HPDE6-E6E7 (cell line): ENCODE measurements around the gene HMGB2.
A peak's percentile ranks its signal among the peaks of the same experiment; 100 is the strongest.

ENCODE experiments used
- DNase-seq: peaks from one replicate; pipeline ENCODE4 v3.0.0; 2011; ENCODE audit warnings: missing footprints; ENCODE audit errors: extremely low spot score

HMGB2 gene

DNA sequence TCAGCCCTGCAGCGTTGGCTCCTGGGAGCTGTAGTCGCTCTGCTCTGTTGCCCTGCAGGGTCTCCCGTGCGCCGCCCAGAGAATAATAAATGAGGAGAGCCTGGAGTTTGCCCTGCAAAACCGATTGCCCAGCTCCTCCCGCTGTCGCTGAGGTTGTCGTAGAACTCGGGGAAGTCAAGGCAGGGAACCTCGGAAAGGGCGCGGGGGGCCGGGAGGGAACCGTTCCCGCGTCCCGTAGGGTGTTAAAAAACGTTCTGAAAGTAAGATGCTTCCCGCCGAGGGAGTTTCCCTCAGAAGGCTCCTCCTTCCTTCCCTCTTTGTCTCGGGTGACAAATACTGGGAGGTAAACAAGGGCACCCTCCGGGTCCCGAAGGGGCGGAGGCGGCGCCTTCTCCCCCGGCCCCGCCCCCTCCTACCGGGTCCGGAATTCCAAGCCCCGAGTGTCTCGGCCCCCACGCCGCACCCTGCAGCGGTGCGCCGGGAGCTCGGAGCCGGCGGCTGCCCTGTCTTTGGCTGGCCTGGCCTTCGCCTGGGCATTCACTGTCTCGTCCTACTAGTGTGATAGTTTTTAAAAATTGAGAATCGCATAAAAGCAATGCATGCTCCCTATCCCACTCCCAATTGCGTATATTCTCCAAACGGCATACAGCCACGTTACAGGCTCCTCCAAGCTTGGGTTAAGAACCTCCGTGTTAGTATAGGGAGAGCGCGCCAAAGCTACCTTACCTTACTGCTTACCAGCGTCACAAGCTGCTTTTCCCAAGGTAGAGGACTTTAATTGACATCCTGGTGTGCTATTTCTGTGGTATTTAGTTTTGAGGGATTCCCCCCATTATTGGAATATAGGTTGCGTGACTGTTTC lies 964 bp upstream of the HMGB2 start:
- peak; percentile 82 for DNase-seq

- no peak for DNase-seq
Measured at GRCh38 chr4:173333658-173334084, 487 bp downstream of the HMGB2 start.

- DNase-seq: peak; percentile 10
Measured at GRCh38 chr4:173332963-173333657, 1.0 kb downstream of the HMGB2 start.

DNA sequence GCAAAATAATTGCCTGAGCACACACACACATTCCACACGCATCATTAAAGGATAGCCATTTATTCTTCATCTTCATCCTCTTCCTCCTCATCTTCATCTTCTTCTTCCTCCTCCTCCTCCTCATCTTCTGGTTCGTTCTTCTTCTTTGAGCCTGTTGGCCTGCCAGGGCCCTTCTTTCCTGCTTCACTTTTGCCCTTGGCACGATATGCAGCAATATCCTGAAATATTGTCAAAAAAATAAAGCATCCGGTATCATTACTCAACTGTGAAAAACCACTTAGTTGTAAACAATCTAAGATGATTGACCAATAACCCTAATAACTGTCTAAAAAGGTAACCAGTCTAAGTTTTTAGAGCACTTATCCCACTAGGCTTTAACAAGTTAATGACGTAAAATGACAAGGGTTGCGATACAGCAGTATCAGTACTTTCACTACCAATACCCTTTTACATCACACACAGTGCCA lies 2.1 kb downstream of the HMGB2 start:
- no peak for DNase-seq

- DNase-seq: no peak
Measured at GRCh38 chr4:173330590-173330989, 3.6 kb downstream of the HMGB2 start.

DNA sequence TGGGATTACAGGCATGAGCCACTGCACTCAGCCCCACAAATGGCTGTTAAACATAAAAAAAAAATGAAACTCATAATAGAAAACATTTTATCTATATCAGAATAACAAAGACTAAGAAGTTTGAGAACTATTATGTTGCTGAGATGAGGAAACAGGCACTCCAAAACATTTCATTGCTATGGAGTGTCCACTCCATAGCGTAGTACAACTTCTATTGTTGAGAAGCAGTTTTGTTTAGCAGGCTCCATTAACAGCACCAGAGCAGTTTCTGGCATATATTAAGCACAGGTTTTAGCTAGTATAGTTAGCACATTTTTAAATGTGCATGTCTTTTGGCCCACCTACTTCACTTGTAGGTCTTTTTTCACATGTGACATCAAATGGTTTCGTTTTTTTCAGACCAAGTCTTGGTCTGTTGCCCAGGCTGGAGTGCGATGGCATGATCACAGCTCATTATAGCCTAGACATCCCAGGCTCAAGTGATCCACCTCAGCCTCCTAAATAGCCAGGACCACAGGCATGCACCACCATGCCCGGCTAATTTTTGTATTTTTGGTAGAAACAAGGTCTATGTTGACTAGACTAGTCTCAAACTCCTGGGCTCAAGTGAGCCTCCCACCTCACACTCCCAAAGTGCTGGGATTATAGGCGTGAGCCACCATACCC lies 5.8 kb downstream of the HMGB2 start:
- DNase-seq: no peak

GRCh38 chr4:173325007-173325736 lies 9.0 kb downstream of the HMGB2 start:
- no peak for DNase-seq

DNA sequence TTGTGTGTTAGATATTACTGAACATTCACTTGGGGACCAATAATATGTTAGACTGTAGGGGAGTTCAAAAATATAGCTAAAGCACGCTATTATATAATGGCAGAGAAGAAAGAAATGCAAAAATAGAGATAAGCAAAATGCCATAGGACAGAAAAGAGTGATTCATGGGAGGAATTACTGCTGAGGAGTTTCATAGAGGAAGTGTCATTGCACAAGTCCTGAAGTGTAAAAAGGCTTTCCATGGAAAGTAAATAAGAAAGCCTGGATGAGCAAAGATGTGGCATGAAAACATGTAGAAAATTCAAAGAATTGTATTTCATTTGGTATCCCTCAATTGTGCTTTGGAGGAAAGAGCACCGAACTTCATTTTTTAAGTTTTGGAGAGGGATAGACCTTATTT lies 14.5 kb downstream of the HMGB2 start:
- DNase-seq: no peak

DNA sequence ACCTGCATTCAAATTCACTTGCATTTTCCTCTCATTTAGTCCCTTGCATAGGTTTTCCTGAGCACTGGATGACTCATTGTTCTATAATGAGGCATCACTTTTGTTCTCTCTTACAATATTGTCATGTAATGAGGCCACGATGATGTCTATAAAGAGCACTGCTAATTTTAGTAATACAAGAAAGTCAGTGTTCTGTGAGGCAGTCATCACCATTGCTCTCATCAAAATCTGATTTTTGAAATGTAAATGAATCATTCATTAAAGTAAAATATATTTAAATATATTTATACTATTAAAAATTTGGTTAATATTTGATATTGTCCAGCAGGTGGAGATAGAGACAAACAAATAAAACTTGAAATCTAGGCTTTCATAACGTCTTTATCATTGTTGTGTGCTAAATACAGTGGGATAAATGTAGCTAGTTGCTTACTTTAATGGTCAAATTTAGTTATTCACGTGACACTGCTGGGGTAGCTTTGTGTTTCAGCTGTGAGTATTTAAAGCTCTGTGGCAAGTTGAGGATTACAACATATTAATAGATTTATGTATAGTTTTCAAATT lies 15.4 kb downstream of the HMGB2 start:
- DNase-seq: peak; percentile 17

DNA sequence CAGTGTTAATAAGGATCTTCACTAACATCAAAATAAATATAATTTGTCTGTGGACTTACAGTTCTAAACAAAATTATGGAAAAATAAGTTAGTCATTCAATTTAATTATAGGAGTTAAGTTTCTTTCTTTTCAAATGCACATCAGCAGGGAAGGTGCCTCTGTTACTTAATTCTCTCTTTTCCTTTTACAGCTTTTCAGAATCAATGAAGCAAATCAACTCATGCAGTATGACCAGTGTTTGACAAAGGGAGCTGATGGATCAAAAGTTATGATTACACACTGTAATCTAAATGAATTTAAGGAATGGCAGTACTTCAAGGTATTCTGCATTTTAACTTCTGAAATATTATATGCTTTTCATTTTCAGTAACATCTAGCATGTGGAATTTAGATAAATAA lies 15.9 kb downstream of the HMGB2 start:
- DNase-seq: no peak

DNA sequence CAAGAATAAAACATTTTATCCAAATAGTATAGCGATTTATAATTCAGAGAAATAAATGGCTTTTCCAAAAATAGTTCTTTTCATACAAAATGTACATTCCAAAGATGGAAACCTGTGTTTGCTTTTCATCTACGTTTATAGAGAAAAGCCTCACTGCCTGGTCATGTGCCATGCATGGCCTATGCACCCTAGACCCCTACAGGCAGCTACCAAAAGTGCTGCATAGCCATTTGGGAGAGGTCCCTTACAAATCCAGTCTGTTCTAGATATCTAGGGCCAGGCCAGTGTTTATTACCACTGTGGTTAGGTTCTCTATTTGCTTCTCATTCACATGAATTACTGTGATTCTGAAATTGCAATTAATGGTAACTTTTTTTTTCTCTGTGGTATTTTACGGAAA lies 17.2 kb downstream of the HMGB2 start:
- DNase-seq: no peak

- no peak for DNase-seq
Measured at GRCh38 chr4:173316060-173316459, 18.1 kb downstream of the HMGB2 start.

GRCh38 chr4:173314715-173315114 lies 19.4 kb downstream of the HMGB2 start:
- DNase-seq: no peak

GRCh38 chr4:173311368-173311767 lies 22.8 kb downstream of the HMGB2 start:
- DNase-seq: no peak

DNA sequence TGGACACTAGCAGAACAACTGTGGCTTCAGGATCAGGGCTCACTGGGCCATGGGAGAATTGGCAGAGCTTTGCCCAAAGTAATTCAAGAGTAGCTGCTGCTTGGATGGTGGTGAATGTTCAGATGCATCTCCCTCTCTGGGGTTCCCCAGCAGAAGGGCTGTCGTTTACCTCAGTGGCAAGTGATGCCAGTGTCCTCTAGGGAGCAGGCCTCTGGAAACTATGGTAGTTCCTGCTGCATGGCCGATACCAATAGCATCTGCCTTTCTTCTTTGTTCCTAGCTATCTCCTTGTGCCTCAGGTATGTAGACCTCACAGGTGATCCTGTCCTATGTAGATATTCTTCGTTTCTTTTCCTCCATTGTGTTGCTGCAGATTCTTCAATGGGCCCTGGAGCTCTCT lies 26.4 kb downstream of the HMGB2 start:
- no peak for DNase-seq

- no peak for DNase-seq
Measured at GRCh38 chr4:173301518-173302201, 32.5 kb downstream of the HMGB2 start.

GRCh38 chr4:173294444-173294843 lies 39.7 kb downstream of the HMGB2 start:
- no peak for DNase-seq

- DNase-seq: no peak
Measured at GRCh38 chr4:173293663-173294062, 40.5 kb downstream of the HMGB2 start.

DNA sequence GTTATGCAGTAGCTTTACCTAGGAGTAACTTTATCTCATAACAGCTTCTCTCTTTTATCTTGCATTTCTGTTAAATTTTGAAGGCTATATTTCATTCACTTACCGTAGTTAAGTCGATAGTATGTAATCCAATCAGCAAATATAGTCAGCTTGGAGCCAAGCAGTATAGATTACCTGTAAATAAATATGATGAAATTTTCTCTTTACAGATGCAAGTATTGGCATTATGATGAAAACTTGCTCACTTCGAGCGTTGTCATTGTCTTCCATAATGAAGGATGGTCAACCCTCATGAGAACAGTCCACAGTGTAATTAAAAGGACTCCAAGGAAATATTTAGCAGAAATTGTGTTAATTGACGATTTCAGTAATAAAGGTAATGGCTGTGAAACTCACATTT lies 42.3 kb downstream of the HMGB2 start:
- DNase-seq: no peak

DNA sequence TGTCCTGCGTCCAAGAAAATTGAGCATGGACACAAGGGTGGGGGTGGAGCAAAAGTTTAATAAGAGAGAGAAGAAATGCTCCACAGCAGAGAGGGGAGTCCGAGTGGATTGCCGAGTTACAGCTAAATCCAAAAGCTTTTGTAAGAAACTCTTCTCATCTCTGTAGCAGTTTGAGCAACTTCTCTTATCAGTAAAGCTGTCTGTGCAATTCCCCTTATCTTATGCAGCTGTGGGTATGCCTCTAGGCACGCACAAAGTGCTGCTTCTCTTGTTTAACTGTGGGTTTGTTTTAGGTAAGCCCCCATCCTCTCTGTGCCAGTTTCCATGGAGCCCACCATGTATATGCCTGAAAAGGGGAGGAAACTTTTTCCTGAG lies 44.8 kb downstream of the HMGB2 start:
- DNase-seq: no peak
